Measurements from ENCODE around the gene RNF144A.

RNF144A gene

DNA sequence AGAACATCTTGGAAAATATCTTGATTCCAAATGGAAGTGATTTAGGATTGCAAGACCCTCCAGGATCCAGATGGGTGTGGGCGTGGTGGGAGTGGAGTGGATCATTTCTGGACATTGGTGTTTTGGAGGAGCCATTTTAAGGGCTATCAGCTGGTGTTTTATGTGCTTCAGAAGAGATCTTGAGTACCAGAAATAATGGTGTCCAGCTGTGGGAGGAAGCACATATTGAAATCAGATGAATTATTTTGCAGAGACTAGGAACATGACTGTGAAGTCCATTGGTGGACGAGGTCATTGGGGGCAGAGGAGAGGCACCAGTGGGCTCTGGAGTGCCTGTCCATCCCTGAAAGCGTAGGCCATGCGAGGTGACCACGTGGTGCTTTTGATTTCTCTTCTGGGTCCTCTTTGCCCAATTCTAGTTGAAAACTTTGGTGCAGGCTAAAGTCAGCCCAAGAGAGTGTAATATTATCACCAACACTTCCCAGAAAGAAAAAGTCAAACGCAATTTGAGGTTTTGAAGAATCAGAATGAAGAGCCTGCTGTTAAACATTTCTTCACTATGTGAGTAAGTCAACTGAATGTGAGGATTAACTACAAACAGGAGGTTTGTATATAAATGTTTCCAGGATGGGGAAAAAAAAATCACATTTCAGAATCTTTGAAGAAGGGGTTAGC is 31.6 kb downstream of the RNF144A start:
- no peak for DNase-seq

DNA sequence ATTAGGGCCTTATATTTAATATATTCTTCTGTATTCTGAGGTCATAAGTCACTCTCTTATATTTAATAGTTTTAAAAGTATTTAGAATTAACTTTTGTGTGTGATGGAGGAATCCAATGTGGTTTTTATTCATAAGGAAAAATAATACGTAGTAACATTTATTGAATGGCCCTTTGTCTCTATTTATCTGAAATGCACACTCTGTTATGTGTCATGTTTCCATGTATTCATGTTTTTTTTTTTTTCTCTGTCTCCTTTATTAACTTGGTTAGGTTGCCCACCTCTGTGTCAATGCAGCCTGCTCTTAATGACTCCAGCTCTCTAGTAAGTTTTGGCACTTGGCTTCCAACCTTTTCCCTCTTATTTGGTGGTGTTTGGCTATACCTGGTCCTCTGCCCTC is 33.8 kb downstream of the RNF144A start:
- DNase-seq, result no peak

GRCh38 chr2:6952101-6952500 is 34.9 kb downstream of the RNF144A start:
- no peak for DNase-seq

GRCh38 chr2:6954586-6954985 is 37.4 kb downstream of the RNF144A start:
- no peak for DNase-seq

DNA sequence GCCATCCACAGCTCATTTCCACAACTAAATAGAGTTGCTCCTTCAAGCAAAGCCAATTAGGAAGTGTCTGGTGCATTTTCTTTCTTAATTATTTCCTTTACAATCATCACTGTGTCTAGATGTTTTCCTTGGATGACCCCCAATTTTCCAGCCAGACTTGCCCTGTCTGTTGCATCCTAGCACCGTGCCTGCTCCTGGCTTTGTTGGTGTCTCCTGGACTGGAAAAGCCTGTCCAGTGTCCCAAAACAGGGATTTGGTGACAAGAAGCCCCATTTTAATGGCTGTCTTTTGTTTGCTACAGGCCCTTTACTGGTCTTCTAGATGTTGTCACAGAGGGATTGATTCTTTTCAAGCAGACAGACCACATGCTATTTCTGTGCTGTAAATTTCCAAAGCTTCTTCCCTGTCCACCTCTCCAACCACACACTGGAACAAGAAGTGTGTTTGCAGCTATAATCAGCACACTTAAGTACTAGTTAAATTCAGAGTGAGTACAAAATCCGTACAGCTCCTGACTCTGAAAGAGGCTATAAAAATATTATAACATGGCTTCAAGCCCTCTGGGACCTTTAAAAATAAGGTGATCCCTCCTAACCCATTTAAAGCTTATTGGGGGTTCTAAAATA is 38.4 kb downstream of the RNF144A start:
- no peak for DNase-seq

- DNase-seq, result no peak
Observed at GRCh38 chr2:6956566-6956965, 39.4 kb downstream of the RNF144A start.

GRCh38 chr2:6957031-6957714 is 40.0 kb downstream of the RNF144A start:
- no peak for DNase-seq

DNA sequence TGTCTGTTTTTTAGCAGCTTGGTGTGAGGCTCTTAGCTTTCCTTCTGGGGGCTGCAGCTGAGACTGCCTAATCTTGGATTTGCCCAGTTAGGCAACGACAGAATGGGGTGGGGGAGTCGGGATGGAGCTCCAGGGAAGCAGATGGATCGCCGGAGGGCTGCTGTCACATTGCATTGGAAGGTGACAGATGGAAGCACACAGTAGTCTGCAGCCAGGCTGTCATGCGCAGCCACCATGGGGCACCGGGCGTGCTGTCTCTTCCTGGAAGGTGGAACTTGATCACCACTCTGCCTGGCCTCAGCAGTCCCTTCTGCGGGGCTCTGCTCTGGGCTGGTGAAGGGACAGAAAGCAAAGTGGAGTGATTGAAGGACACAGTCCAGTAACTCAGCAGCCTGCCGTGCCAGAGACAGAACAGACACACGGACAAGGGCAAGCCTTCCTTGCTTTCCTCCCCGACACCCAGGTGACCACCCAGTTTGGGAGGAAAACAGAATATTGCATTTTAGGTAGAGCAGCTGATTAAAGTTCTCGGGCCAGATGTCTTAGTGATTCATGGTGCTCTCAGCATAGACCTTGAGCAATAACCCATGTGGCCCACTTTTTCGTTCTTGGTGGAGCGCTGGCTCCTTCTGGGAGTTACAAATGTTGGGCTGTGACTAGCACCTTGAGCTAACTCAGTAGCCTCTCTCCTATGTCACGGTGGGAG is 40.9 kb downstream of the RNF144A start:
- no peak for DNase-seq

GRCh38 chr2:6958616-6959235 is 41.5 kb downstream of the RNF144A start:
- DNase-seq, result no peak

DNA sequence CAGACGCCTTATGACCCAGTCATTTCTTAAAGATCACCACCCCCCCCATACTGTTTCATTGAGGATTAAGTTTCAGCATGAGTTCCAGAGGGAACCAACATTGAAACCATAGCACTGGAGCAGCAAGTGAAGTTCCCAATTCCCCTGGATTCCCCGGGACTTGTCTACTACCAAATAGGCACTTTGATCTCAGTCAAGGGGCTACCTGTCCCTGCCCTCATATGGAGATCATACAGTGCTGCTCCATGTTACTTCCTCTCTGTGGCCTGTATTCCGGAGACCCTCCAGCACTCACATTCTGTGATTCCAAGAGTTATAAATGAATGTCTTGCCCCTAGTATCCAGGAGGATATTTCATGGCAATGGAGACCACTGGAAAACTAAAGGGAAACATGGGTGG is 42.5 kb downstream of the RNF144A start:
- no peak for DNase-seq

- peak; percentile 52 for DNase-seq
Observed at GRCh38 chr2:6960659-6961058, 43.4 kb downstream of the RNF144A start.

- DNase-seq, result no peak
Observed at GRCh38 chr2:6963727-6964126, 46.5 kb downstream of the RNF144A start.

- no peak for DNase-seq
Observed at GRCh38 chr2:6965071-6965795, 48.0 kb downstream of the RNF144A start.

GRCh38 chr2:6966446-6966940 is 49.3 kb downstream of the RNF144A start:
- no peak for DNase-seq

DNA sequence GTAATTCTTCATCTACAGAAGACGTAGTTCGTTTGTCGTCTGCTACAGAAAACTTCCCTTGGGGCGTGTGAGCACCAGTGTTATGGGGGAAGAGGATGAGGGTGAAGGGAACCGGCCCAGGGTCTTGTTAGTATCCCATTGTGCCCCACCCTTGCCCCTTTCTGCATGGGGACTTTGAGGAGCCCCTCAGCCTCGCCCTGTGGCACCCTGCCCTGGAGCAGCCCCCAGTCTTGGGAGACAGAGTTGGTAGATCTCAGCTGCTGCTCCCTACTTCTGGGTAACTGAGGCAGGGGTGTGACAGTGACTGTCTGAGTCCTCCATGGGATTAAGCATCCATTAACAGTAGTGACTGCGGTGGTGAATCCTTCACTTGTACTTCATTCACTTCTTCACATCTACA is 50.1 kb downstream of the RNF144A start:
- DNase-seq, result no peak

- peak; percentile 70 for DNase-seq
Observed at GRCh38 chr2:6968319-6969100, 51.3 kb downstream of the RNF144A start.

DNA sequence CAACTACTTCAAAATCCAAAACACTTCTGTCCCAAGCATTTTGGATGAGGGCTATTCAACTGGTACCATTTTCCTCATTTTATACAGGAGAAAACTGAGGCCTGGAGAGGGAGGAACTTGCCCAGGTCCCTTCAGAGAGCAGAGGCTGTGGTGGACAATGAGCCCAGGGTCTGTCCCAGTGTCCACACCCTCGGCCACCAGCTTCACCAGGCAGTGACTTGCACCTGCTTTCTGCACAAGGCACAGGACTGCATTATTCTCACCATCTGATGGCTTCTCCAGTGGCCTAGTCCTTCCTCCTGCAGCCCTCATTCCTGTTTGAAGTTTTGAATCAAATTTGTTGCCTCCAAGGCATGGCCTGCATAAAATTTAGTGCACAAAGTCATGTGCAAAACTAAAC is 53.3 kb downstream of the RNF144A start:
- DNase-seq, result no peak

DNA sequence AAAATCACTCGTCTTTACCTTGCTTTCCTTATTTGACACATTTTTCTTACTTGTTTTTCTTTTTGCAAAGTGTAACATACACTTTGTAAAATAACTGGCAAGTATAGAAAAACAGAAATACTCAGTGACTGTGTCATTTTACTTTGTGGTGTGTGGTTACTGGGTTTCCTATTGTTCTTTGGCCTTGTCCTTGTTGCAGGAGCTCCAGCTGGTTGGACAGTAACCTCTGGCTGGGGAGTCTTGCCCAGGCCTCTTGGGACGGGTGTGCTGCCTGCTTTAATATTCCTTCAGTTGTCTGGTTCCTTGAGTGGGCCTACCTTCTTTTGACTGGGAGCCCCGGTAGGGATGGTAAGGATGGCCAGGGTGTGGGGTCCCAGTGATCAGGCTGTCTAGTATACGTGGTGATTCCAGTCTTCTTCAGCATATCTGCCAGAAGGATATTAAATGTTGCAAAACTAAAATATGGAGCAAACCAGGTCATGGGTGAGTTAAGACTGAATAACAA is 53.8 kb downstream of the RNF144A start:
- DNase-seq, result no peak

DNA sequence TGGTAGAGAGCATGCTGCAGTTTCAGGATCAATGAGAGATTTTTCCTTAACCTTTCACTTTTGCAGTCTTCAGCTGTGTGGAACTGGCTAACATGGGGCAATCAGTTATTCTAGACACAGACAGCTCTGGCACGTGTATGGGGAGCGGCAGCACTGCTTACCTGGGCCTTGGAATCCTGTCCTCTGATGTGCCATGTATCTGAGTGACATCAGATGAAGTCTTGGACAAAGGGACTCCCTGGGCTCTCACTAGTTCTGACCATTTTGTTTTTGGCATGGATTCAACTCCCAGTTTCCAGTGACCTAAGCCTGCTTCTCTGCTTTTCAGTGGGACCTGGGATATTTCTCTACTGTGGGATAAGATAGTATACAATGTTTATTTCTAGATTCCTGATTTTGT is 54.3 kb downstream of the RNF144A start:
- no peak for DNase-seq

GRCh38 chr2:6972067-6972710 is 55.0 kb downstream of the RNF144A start:
- DNase-seq, result no peak

All from midbrain (tissue), 1 donor.